NCI-H345 (cell line): Measurements from ENCODE around the gene SLC12A7.
A peak's percentile ranks its signal among the peaks of the same experiment; 100 is the strongest.

Source experiments
- DNase-seq: peaks from one replicate; lab custom pipeline; 2025; lab: John Stamatoyannopoulos, UW

The SLC12A7 gene

GRCh38 chr5:1019001-1019905 is 92.6 kb downstream of the SLC12A7 start:
- no peak for DNase-seq

GRCh38 chr5:1018596-1018995 is 93.3 kb downstream of the SLC12A7 start:
- no peak for DNase-seq

- no peak for DNase-seq
Measured at GRCh38 chr5:1017691-1018455, 94.0 kb downstream of the SLC12A7 start.

- DNase-seq: no peak
Measured at GRCh38 chr5:1017056-1017455, 94.8 kb downstream of the SLC12A7 start.

- DNase-seq: no peak
Measured at GRCh38 chr5:1016476-1016875, 95.4 kb downstream of the SLC12A7 start.

GRCh38 chr5:1016036-1016435 is 95.8 kb downstream of the SLC12A7 start:
- no peak for DNase-seq

- no peak for DNase-seq
Measured at GRCh38 chr5:1015507-1015906, 96.4 kb downstream of the SLC12A7 start.

- DNase-seq: peak; percentile 9
Measured at GRCh38 chr5:1014781-1015221, 97.1 kb downstream of the SLC12A7 start.

GRCh38 chr5:1014346-1014745 is 97.5 kb downstream of the SLC12A7 start:
- no peak for DNase-seq

- no peak for DNase-seq
Measured at GRCh38 chr5:1013948-1014301, 97.9 kb downstream of the SLC12A7 start.

- DNase-seq: no peak
Measured at GRCh38 chr5:1013238-1013947, 98.5 kb downstream of the SLC12A7 start.

GRCh38 chr5:1012900-1013237 is 99.0 kb downstream of the SLC12A7 start:
- no peak for DNase-seq

GRCh38 chr5:1012313-1012841 is 99.5 kb downstream of the SLC12A7 start:
- no peak for DNase-seq

- DNase-seq: no peak
Measured at GRCh38 chr5:1011741-1012312, 100.0 kb downstream of the SLC12A7 start.

GRCh38 chr5:1011226-1011631 is 100.6 kb downstream of the SLC12A7 start:
- peak; percentile 67 for DNase-seq

- DNase-seq: peak; percentile 34
Measured at GRCh38 chr5:1010641-1011046, 101.2 kb downstream of the SLC12A7 start.

- DNase-seq: no peak
Measured at GRCh38 chr5:1010181-1010510, 101.7 kb downstream of the SLC12A7 start.

- DNase-seq: no peak
Measured at GRCh38 chr5:1009359-1010180, 102.3 kb downstream of the SLC12A7 start.

- peak; percentile 44 for DNase-seq
Measured at GRCh38 chr5:1008451-1009358, 103.2 kb downstream of the SLC12A7 start, which contains the start of gene NKD2. TSS of gene NKD2 (plus strand) at chr5:1008802. CDS start at chr5:1009058, 256 bp downstream.
